Effector memory CD4-positive, alpha-beta T cell (primary cell): ENCODE data around the gene DUSP18.

Experiments
- DNase-seq, 3 donors: peaks; one replicate each; pipeline ENCODE4 v3.0.0-alpha.2; 2020
- H3K27ac ChIP-seq: 2 replicates; pipeline ENCODE4 v1.7.0; 2013; ENCODE audit warnings: mild to moderate bottlenecking, low read length, moderate library complexity; ENCODE audit not compliant: insufficient read depth, poor library complexity, severe bottlenecking
- H3K27me3 ChIP-seq: replicated peaks from 2 replicates; pipeline ENCODE4 v1.7.0; 2013; ENCODE audit warnings: mild to moderate bottlenecking, low read length; ENCODE audit not compliant: insufficient read depth, control insufficient read depth, poor library complexity, severe bottlenecking
- H3K36me3 ChIP-seq: 2 replicates; pipeline ENCODE4 v1.7.0; 2013; ENCODE audit warnings: mild to moderate bottlenecking, low read length, moderate library complexity; ENCODE audit not compliant: control insufficient read depth, insufficient read depth
- H3K4me1 ChIP-seq: 2 replicates; pipeline ENCODE4 v1.7.0; 2013; ENCODE audit warnings: low read length, mild to moderate bottlenecking; ENCODE audit not compliant: control insufficient read depth, insufficient read depth, poor library complexity, severe bottlenecking
- H3K4me3 ChIP-seq: 2 replicates; pipeline ENCODE4 v1.7.0; 2013; ENCODE audit warnings: low read length, low read depth, mild to moderate bottlenecking; ENCODE audit not compliant: insufficient read depth, poor library complexity, severe bottlenecking
- H3K9me3 ChIP-seq: 2 replicates; pipeline ENCODE4 v1.7.0; 2013; ENCODE audit warnings: mild to moderate bottlenecking, low read length, moderate library complexity; ENCODE audit not compliant: control insufficient read depth

Gene DUSP18

DNA sequence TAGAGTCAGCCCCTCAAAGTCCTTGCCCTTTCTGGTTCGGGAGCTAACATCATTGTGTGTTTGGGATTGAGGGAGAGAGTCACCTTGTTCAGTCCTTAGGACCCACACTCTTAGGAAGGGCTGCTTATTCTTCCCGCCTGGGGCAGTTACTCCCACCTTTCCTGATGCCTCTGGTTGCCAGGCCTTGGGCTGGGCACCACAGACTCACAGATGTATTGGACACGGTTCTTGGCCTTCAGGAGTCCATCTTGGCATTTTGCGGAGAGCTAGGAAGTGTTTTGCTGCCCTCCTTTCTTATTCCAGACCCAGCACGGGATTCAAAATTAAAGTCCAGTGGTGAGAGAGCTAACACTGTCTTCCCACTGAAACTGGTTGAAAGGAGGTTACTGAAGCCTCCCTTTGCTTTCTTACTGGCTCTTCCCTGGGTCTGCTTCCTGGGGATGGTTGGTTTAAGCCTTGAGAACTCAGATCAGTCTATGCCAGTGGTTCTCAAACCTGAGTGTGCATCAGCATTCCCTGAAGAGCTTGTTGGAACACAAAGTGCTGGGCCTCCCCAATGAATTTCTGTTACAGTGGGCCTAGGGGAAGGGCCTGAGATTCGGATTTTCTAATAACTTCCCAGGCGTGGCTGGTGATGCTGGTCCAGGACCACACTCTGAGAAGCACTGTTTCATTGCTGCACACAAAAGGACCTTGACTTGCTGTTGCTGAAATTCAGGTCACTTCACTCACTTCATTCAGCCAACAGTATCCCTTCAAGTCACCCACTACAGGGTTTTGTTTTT, 28.4 kb upstream of the DUSP18 start:
- no peak overlapping the region for H3K4me3 ChIP-seq
- H3K9me3 ChIP-seq = no peaks in the 10 kb centered on the region
- DNase-seq = no peak
- no peaks in the 10 kb centered on the region for H3K27me3 ChIP-seq
- no peaks in the 10 kb centered on the region for H3K36me3 ChIP-seq
- peaks cover 7% of the 10 kb centered on the region for H3K4me1 ChIP-seq
- no peak overlapping the region for H3K27ac ChIP-seq

DNA sequence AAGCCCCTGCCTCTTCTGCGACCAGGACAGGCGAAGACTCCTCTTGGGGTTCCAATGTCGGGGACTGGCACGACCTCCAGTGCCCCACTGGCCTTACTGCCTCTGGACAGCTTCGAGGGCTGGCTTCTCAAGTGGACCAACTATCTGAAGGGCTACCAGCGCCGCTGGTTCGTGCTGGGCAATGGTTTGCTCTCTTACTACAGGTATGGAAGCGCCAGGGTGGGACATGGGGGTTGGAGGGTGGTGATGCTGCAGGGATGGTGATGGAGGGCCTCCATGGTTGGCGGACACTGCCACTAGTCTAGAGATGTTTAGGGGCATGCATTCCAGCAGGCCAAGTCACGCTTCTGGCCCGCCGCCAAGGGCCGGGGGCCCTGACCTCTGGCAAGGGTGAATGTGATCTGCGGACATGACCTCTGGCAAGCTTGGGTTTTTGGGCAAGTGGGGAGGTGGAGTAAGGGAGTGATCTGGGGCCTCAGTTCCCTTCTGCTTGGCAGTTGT, 27.7 kb upstream of the DUSP18 start:
- no peak overlapping the region for H3K27ac ChIP-seq
- H3K27me3 ChIP-seq = no peaks in the 10 kb centered on the region
- H3K9me3 ChIP-seq = no peaks in the 10 kb centered on the region
- no peak for DNase-seq
- H3K4me1 ChIP-seq = peaks cover 7% of the 10 kb centered on the region
- peak overlapping the region; percentile 64 for H3K4me3 ChIP-seq
- no peaks in the 10 kb centered on the region for H3K36me3 ChIP-seq

DNA sequence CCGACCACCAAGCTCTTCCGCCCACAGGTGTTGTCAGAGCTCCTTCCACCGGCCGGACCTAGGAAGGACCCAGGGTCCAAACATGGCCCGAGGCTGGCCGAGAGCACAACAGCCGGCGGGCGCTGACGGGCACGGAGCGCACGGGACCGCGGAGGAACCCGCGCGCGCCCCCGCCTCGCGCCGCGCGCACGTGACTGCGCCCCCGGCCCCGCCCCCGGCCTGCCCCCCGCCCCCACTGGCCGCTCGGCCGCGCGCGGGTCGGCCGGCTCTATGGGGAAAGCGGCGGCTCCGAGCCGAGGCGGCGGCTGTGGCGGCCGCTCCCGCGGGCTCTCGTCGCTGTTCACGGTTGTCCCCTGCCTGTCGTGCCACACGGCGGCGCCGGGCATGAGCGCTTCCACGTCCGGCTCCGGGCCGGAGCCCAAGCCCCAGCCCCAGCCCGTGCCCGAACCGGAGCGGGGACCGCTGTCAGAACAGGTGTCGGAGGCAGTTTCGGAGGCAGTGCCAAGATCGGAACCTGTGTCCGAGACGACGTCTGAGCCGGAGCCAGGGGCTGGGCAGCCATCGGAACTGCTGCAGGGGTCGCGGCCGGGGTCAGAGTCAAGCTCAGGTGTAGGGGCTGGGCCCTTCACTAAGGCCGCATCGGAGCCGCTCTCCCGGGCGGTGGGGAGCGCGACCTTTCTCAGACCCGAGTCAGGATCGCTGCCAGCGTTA, 27.1 kb upstream of the DUSP18 start, which contains the start of gene OSBP2:
TSS of gene OSBP2 (plus strand) at position 235 of the 711 bp plus-strand sequence. CDS start at position 271, 36 bp downstream.
- no peak for DNase-seq

GRCh38 chr22:30694171-30694639, 26.5 kb upstream of the DUSP18 start:
- DNase-seq = peak; percentile 4 to 35 (median 31)
- Histone ChIP-seq H3K4me3 (peak overlapping the region; percentile 75), H3K4me1 (peaks cover 7% of the 10 kb centered on the region), H3K27ac (no peak overlapping the region), H3K36me3 (no peaks in the 10 kb centered on the region), H3K9me3 (no peaks in the 10 kb centered on the region), H3K27me3 (no peaks in the 10 kb centered on the region)

More for the DNA sequence above, 27.1 kb upstream of the DUSP18 start, which contains the start of gene OSBP2:
- H3K27ac ChIP-seq = no peak within 1 kb of the TSS
- H3K27me3 ChIP-seq = no peaks in the 10 kb centered on the region
- no peaks in the 10 kb centered on the region for H3K36me3 ChIP-seq
- H3K4me3 ChIP-seq = peak within 1 kb of the TSS; percentile 75
- no peaks in the 10 kb centered on the region for H3K9me3 ChIP-seq
- peaks cover 7% of the 10 kb centered on the region for H3K4me1 ChIP-seq

DNA sequence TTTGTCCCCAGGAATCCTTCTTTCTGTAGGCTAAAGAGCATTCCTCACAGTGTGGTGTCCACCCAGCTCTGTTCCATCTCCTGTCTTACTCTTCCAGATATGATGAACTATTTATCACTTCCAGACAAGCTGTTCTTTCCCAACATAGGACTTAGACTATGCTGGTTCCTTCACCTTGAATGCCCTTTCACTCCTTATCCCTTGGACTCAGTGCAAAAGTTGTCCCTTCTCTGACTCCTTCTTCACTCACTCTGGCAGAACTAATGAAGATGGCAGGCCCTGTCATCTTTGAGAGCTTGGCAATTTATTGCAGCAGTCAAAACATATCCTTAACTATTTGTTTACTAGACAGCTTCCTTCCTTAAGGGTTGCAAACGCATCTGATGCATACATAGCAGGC, 23.5 kb upstream of the DUSP18 start:
- Histone ChIP-seq H3K9me3 (no peaks in the 10 kb centered on the region), H3K4me1 (peaks cover 7% of the 10 kb centered on the region), H3K27ac (no peak overlapping the region), H3K4me3 (no peak overlapping the region), H3K36me3 (no peaks in the 10 kb centered on the region), H3K27me3 (no peaks in the 10 kb centered on the region)
- DNase-seq = no peak

- H3K9me3 ChIP-seq = no peaks in the 10 kb centered on the region
- no peaks in the 10 kb centered on the region for H3K27me3 ChIP-seq
- no peaks in the 10 kb centered on the region for H3K36me3 ChIP-seq
- no peak overlapping the region for H3K4me3 ChIP-seq
- H3K27ac ChIP-seq = no peak overlapping the region
- DNase-seq = no peak
- peaks cover 3% of the 10 kb centered on the region for H3K4me1 ChIP-seq
Measured at GRCh38 chr22:30689622-30690021, 21.9 kb upstream of the DUSP18 start.

- Histone ChIP-seq H3K4me3 (no peak overlapping the region), H3K27me3 (no peaks in the 10 kb centered on the region)
Measured at GRCh38 chr22:30687358-30687757, 19.7 kb upstream of the DUSP18 start.

GRCh38 chr22:30685178-30685577, 17.5 kb upstream of the DUSP18 start:
- Histone ChIP-seq H3K27me3 (no peaks in the 10 kb centered on the region), H3K27ac (no peak overlapping the region), H3K9me3 (no peaks in the 10 kb centered on the region), H3K36me3 (no peaks in the 10 kb centered on the region), H3K4me1 (no peaks in the 10 kb centered on the region), H3K4me3 (no peak overlapping the region)
- no peak for DNase-seq

More at GRCh38 chr22:30687358-30687757, 19.7 kb upstream of the DUSP18 start:
- H3K36me3 ChIP-seq = no peaks in the 10 kb centered on the region
- no peak overlapping the region for H3K27ac ChIP-seq
- no peaks in the 10 kb centered on the region for H3K9me3 ChIP-seq
- no peaks in the 10 kb centered on the region for H3K4me1 ChIP-seq
- DNase-seq = no peak

GRCh38 chr22:30681831-30682230, 14.2 kb upstream of the DUSP18 start:
- no peak for DNase-seq
- no peak overlapping the region for H3K4me3 ChIP-seq
- H3K4me1 ChIP-seq = no peaks in the 10 kb centered on the region
- H3K27me3 ChIP-seq = no peaks in the 10 kb centered on the region
- no peak overlapping the region for H3K27ac ChIP-seq
- no peaks in the 10 kb centered on the region for H3K36me3 ChIP-seq
- no peaks in the 10 kb centered on the region for H3K9me3 ChIP-seq
